ENCODE measurements around the gene ATP2C2. TPM values are rescaled to one million over a fixed set of nuclear protein-coding genes. Genes with fewer than 3 reads are reported as not detected.

The ATP2C2 gene
- total and polyA plus RNA-seq, 2 of the 8 experiments (the other 6 are each of a cell fraction or from before 2014, with no cell fraction given) = 1.2 to 2.8 TPM

DNA sequence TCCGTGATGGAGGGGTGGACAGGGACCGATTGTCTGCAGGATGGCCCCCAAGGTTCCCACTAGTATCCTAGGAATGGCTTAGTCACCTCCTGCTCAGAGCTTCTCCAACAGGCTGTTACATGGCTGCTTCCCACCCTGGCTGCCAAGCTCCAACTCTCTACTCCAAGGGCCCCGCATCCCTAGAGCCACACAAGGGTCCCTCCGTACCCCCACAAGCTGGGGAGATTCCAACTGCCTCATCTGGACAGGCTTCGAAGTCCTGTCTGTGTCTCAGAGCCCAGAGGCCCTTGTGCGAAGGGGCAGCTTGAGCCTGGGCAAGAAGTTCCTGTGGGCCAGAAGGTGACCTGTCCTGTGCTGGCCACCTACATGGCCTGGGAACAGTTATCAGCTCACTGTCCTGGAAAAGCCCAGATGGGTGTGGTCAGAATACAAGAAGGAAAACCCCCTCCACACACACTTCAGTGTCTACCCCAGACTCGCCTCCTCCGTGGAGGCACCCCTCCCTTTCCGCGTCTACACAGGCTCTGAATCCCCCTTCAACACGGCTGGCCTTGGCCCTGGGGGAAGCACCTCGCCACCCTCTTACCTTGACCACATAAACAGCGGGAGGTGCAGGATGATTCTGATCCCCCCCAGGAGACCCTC lies 135.5 kb downstream of the ATP2C2 start:
- no peak for DNase-seq (ENCODE audit: low read depth in 1 of 2, low spot score in 2 of 2)
- Histone ChIP-seq H3K4me2 (ENCODE audit: insufficient read depth in 1 of 2, low read depth in 2 of 2, low read length in 2 of 2) (peak overlapping the region; percentile 88 to 90), H2BK20ac (ENCODE audit: low read length) (no peak overlapping the region)
- TF ChIP-seq FOSL1 (IDR thresholded peaks at IDR 0.05; ENCODE audit: insufficient read depth, low read depth, low read length) = no peak
- no peak for TF ChIP-seq CHD1 (IDR thresholded peaks at IDR 0.05; ENCODE audit: low read depth, low read length)
- no peak for TF ChIP-seq TEAD4 (IDR thresholded peaks at IDR 0.05; ENCODE audit: low read depth, low read length)
- TF ChIP-seq EGR1 (IDR thresholded peaks at IDR 0.05; ENCODE audit: borderline replicate concordance, low read depth, low read length) = no peak
- TF ChIP-seq CTBP2 (IDR thresholded peaks at IDR 0.05; ENCODE audit: borderline replicate concordance, insufficient read depth, insufficient read length, low read length) = no peak
- no peak for TF ChIP-seq BRCA1 (IDR thresholded peaks at IDR 0.05; ENCODE audit: low read depth, low read length)
- TF ChIP-seq PHF8 (conservative IDR thresholded peaks at IDR 0.05; ENCODE audit: low read depth, low read length) = no peak
- TF ChIP-seq RXRA (IDR thresholded peaks at IDR 0.05; ENCODE audit: insufficient read depth, low read depth, low read length) = no peak
- TF ChIP-seq, protein P1, sequence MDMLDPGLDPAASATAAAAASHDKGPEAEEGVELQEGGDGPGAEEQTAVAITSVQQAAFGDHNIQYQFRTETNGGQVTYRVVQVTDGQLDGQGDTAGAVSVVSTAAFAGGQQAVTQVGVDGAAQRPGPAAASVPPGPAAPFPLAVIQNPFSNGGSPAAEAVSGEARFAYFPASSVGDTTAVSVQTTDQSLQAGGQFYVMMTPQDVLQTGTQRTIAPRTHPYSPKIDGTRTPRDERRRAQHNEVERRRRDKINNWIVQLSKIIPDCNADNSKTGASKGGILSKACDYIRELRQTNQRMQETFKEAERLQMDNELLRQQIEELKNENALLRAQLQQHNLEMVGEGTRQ (IDR thresholded peaks at IDR 0.05; ENCODE audit: low read length) = no peak
- TF ChIP-seq HDAC6 (IDR thresholded peaks at IDR 0.05; ENCODE audit: low read depth, low read length) = no peak
- TF ChIP-seq BACH1 (IDR thresholded peaks at IDR 0.05; ENCODE audit: low read length) = no peak
- no peak for TF ChIP-seq CHD2 (IDR thresholded peaks at IDR 0.05; ENCODE audit: low read length)

More for the DNA sequence above, 135.5 kb downstream of the ATP2C2 start:
- no peak overlapping the region for H2BK12ac ChIP-seq (ENCODE audit: low read depth, low read length)
- H4K5ac ChIP-seq (ENCODE audit: insufficient read length, low read depth, low read length) = no peak overlapping the region
- H3K4ac ChIP-seq (replicated peaks; ENCODE audit: insufficient read length, low read depth, low read length) = no peak overlapping the region
- H3K36me3 ChIP-seq (ENCODE audit: control insufficient read depth in 2 of 4, insufficient read depth in 4 of 4, low read length in 3 of 4) = no peaks in the 10 kb centered on the region
- H4K91ac ChIP-seq (replicated peaks; ENCODE audit: insufficient read length, low read length) = no peak overlapping the region
- H4K8ac ChIP-seq (ENCODE audit: extremely low read depth, insufficient read depth, low read length) = no peak overlapping the region; the same call in 1 of the 2 replicates
- peaks cover 0 to 1% of the 10 kb centered on the region in 2 experiments for H4K20me1 ChIP-seq (replicated peaks in 1 of 2; ENCODE audit: control insufficient read depth in 1 of 2, insufficient read depth in 2 of 2, low read length in 2 of 2)
- H2AK5ac ChIP-seq (ENCODE audit: low read depth, low read length) = no peak overlapping the region
- H2BK5ac ChIP-seq (ENCODE audit: low read depth, low read length) = no peak overlapping the region
- peaks cover 0 to 12% (median 8%) of the 10 kb centered on the region in 4 experiments; a peak in 5 of 7 replicates for H3K4me1 ChIP-seq (replicated peaks in 1 of 4; ENCODE audit: control insufficient read depth in 3 of 4, insufficient read depth in 4 of 4, low read length in 3 of 4)
- H3K9me3 ChIP-seq (ENCODE audit: insufficient read depth in 2 of 2, low read depth in 1 of 2, low read length in 1 of 2) = no peaks in the 10 kb centered on the region
- POLR2A ChIA-PET (ENCODE audit: partially characterized antibody) = interaction anchor here (1.0 kb wide), 1 partner anchor 9 kb away, joined by 3 read pairs; no protein-coding TSS in a partner anchor
- H2BK120ac ChIP-seq (replicated peaks; ENCODE audit: low read depth, low read length) = no peak overlapping the region
- H3K56ac ChIP-seq (replicated peaks; ENCODE audit: insufficient read length, low read depth, low read length) = no peak overlapping the region
- H3K23ac ChIP-seq (ENCODE audit: insufficient read length) = no peak overlapping the region
- H3K27ac ChIP-seq (ENCODE audit: low read depth, low read length) = no peak overlapping the region
- no peak for FAIRE-seq
- peaks cover 9% of the 10 kb centered on the region; the same call in 1 of the 2 replicates for H3K23me2 ChIP-seq (ENCODE audit: low read depth, low read length)
- H3K4me3 ChIP-seq (ENCODE audit: extremely low read depth in 1 of 4, insufficient read depth in 2 of 4, low read depth in 3 of 4, low read length in 4 of 4) = peak overlapping the region; percentile 65 to 96 (median 93)
- 64% methylated on average over 9 of the region's 13 CpGs; no CpG with 5 or more reads in 1 of the 2 experiments for WGBS, 2 experiments (ENCODE audit: extremely low coverage in 1 of 2, insufficient coverage in 1 of 2, insufficient read length in 1 of 2, insufficient replicate concordance in 2 of 2, low coverage in 1 of 2, low lambda C conversion rate in 2 of 2, missing lambda C conversion rate in 1 of 2)
- no peaks in the 10 kb centered on the region for H3K27me3 ChIP-seq (replicated peaks in 1 of 4; ENCODE audit: control insufficient read depth in 3 of 4, extremely low read depth in 1 of 4, insufficient read depth in 3 of 4, low read length in 3 of 4)
- H2AFZ ChIP-seq (ENCODE audit: low read length) = 0 out of 2 replicates have a peak overlapping the region, but pooled peaks have one; percentile 13
- no peak overlapping the region for H2BK15ac ChIP-seq (ENCODE audit: low read length)
- no peaks in the 10 kb centered on the region for H3K79me1 ChIP-seq (ENCODE audit: low read depth, low read length)
- no peak overlapping the region for H3K9ac ChIP-seq (replicated peaks in 1 of 4; ENCODE audit: extremely low read depth in 1 of 4, low read depth in 3 of 4, low read length in 3 of 4)
- H3K79me2 ChIP-seq (ENCODE audit: control insufficient read depth in 1 of 2, insufficient read depth in 2 of 2, low read length in 2 of 2) = peaks cover 0 to 4% of the 10 kb centered on the region in 2 experiments; a peak in 1 of 4 replicates
- H3K14ac ChIP-seq (ENCODE audit: insufficient read length) = no peak overlapping the region
- CTCF ChIA-PET (ENCODE audit: partially characterized antibody) = interaction anchor here (0.7 to 2.6 kb wide), 4 partner anchors 96 to 1956 kb away, joined by 3 to 6 read pairs (median 3); no protein-coding TSS in a partner anchor
- H3K18ac ChIP-seq (ENCODE audit: extremely low read depth, low read length) = no peak overlapping the region

All from H1 (cell line).